HG03521 (cell line): Measurements from ENCODE around the gene PKHD1.

ENCODE experiments used
- ATAC-seq: cut with Tn5 transposase; IDR thresholded peaks from one replicate; pipeline ENCODE4 v1.9.1; 2021; ENCODE audit warnings: mild to moderate bottlenecking, moderate library complexity; ENCODE audit not compliant: unreplicated experiment

Gene PKHD1

GRCh38 chr6:52049252-52050050, 38.0 kb downstream of the PKHD1 start:
- ATAC-seq: no peak

GRCh38 chr6:52046456-52046855, 41.0 kb downstream of the PKHD1 start:
- ATAC-seq: no peak

DNA sequence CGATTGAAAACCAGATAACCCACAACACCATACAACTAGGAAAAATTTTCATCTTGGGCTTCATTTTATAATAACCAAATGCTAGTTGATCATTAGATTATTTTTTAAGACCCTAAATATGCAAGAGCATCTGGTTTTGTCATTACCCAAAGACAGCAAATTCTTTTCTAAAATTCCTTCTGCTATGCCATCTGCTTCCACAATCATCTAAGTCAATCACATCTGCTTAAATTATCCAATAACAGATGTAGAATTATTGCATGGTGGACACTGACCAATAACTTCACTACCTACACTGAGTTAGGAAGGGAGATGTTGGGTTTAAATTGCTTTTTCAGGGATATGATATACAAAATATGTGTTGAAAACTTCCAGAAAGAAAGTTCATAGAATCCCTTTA, 41.9 kb downstream of the PKHD1 start:
- no peak for ATAC-seq

GRCh38 chr6:52045033-52045432, 42.4 kb downstream of the PKHD1 start:
- no peak for ATAC-seq

DNA sequence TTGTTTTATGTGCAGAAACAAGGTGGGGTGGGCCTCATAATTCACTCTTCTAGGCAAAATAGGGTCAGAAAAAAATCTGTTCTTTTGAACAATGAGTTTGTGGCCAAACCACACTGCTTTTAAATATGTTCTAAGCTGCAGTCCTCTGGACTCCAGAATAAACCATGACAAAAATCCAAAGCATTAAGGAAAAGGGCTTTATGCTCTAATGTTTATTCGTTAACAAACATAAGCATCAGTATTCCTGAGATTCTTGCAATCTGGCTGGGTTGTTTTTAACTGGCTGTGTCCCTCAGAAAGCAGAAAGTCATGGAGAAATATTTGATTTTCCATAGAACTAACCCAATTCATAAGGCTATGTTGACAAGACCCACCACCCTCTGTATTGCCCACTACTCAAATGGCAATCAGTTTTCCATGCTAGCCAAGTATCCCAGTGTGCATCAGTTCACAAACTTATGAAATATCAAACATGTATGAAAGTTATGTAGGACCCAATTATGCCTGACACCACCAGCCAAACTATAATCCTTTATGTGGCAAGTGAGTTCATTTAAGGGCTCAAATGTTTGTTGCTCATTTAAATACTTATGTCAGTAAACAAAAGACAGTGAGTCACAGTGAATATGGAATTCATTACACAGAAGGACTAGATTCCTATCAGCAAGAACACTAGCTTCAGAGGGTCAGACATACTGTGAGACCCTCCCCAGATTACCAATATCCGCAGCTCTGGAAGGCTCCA, 45.1 kb downstream of the PKHD1 start:
- no peak for ATAC-seq

DNA sequence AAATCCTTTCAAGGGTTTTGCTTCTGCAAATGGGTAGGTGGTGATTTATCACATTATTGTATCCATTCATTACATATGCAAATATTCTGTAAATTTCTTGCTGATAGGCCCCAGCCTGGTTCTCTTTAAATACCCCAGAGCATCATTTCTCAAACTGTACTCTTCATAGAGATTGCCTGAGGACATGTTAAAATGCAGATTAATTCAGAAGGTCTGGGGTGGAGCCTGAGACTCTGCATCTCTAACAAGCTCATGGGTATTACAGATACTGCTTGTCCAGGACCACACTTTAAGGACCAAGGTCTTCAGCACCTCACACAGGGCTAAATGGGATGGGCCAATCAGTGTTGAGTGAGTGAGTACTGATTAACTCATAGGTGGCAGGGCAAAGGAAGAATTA, 46.3 kb downstream of the PKHD1 start:
- ATAC-seq: no peak

- ATAC-seq: no peak
Observed at GRCh38 chr6:52027699-52028098, 59.7 kb downstream of the PKHD1 start.

- no peak for ATAC-seq
Observed at GRCh38 chr6:52024451-52025068, 62.9 kb downstream of the PKHD1 start.

GRCh38 chr6:52022675-52023074, 64.7 kb downstream of the PKHD1 start:
- ATAC-seq: no peak

- no peak for ATAC-seq
Observed at GRCh38 chr6:52020945-52021570, 66.4 kb downstream of the PKHD1 start.

GRCh38 chr6:52019881-52020280, 67.5 kb downstream of the PKHD1 start:
- no peak for ATAC-seq

DNA sequence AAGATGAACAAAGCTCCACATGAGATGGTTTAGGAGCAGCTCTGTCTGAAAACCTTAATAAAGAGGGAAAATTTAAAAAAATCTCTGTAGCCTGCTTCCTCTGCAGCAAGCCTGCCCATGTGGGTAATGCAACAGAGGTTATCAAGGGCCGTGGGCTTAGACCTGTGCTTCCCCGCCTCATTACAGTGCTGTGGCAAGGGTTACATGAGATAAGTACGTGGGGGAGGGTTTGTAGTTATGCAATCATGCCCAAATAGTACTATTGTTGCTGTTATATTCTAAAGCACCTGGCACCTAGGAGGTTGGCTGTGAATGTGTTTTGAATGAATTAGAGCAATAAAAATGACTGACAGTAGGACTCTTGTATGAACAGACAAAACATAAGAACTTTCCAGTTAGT, 68.3 kb downstream of the PKHD1 start:
- no peak for ATAC-seq

- ATAC-seq: no peak
Observed at GRCh38 chr6:52016915-52017748, 70.3 kb downstream of the PKHD1 start.

GRCh38 chr6:52015953-52016352, 71.5 kb downstream of the PKHD1 start:
- ATAC-seq: no peak

GRCh38 chr6:52014391-52014790, 73.0 kb downstream of the PKHD1 start:
- no peak for ATAC-seq

DNA sequence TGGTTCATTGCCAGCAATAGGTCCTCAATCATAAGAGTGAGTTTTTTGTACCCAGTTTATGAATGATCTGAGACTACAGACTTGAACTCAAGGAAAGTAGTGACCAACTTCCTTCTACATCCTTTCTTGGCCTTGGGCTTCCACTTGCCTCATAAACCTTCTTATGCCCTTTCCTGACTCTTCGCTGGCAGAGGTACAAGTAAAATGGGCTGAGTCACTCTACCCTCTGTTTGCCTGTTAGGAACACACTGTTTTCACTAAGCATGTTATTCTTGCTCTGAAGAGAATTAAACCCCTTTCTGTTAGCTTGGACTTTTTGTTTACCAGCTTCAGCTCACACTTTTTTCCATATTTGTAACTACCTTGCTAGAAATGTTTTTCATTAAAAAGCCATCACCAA, 74.4 kb downstream of the PKHD1 start:
- ATAC-seq: no peak

- no peak for ATAC-seq
Observed at GRCh38 chr6:52012582-52012981, 74.8 kb downstream of the PKHD1 start.

DNA sequence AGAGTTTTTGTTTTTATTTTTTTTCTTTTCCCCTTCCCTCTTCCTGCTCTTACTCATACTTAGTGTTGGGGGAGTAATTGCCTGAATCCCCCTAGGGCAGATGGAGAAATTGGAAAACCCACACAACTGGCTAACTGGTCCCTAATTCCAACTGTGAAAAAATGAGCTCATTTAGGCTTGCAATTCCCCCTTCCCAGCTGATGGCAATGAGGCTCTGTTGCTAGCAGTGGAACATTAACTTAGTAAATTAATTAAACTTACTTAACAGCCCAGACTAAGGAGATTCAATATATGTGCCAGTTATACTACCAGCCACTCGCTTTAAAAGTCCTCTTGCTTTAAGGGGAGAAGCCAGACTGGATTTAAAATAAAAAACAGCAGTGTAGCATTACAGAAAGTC, 76.6 kb downstream of the PKHD1 start:
- ATAC-seq: no peak

- ATAC-seq: no peak
Observed at GRCh38 chr6:52010145-52010544, 77.3 kb downstream of the PKHD1 start.

GRCh38 chr6:52009466-52010140, 77.8 kb downstream of the PKHD1 start:
- no peak for ATAC-seq
